ENCODE data around the gene ATP4A. TPM values are rescaled to one million over a fixed set of nuclear protein-coding genes. Genes with fewer than 3 reads are reported as not detected.

ATP4A gene
- total RNA-seq = not detected in 2 replicates

DNA sequence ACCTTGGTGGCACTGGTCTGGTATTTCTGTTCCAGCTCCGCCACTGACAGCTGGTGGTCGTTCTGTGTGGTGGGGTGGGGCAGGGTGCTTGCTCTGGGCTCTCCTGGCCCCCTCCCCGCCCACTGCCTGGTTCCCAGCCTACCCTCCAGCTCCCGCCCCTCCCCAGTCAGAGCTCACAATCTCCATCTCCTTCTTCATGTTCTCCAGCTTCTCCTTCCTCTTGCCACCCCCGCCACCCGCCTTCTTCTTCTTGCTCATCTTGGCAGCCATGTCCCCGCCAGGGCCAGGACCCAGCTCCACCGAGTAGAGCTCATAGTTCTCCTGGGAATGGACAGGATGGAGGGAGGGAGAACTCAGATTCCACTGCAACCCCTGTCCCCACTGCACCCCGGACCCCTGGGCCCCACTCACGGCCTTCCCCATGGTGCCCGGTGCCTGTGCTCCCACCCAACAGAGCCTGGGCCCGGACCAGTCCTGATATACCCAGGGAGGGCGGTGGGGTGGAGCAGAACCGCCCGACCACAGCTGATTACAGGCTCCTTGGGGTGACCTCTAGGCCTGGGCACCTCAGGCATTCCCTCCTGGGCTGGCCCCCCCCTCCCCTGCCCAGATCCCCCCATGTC is at the start of gene ATP4A:
Gene ATP4A (minus strand): TSS at position 452 of the 623 bp plus-strand sequence. CDS start 29 bp downstream, at position 423.

DNA sequence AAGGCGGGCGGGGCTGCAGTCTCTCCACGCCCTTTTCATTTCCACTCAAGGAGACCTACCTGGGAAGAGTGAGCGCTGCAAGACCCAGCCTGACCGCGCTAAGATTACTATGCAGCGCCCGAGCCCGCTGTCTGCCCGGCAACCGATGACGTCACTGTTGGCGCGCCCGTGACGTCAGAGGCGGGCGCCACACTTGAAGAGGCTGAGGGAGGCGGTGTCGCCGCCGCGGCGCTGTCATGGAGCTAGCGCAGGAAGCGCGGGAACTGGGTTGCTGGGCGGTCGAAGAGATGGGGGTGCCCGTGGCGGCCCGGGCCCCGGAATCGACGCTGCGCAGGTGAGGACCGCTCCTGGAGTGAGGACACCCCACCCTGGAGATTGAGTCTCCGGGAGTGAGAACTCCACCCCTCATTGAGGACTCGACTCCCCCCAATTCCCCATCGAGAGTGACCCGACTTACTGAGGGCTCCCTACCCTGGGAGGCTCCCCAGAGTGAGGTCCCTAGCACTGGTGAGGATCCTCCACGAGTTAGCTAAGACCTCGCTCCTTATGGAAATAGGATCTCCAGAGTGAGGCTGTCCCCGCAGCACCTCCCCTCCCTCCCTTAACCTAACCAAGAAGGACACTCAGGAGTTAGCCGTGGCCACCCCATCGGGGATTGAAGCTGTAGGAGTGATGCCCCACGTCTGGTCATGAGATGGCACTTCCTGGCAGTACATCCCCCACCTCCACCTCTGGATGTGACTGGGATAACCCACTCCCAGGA is 49.3 kb upstream of the ATP4A start, which contains the start of gene HAUS5:
Gene HAUS5 (plus strand): TSS at position 177 of the 763 bp plus-strand sequence. CDS start 60 bp downstream, at position 237.

DNA sequence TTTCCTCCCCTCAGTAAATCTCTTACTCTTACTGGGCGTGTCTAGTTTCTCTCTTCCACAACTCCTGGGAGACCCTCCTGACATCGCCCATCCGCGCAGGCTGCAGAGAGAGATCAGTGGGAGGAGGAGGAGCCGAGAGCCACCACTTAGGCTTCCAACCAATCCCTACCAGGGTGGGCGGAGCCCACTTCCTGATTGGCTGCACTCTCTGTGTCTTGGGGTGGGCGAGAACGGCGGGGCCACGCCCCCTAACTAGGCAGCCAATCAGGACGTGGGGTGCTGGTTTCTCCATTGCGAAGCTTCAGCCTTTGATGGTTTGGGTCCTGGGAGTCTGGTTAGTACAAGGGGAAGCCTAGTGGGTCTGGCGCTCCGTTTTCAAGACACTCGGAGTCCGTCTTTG is 22.4 kb upstream of the ATP4A start, which contains the start of gene PMIS2:
Gene PMIS2 (plus strand): TSS at position 326 of the 400 bp plus-strand sequence. CDS start 87 bp downstream, outside the sequence.

DNA sequence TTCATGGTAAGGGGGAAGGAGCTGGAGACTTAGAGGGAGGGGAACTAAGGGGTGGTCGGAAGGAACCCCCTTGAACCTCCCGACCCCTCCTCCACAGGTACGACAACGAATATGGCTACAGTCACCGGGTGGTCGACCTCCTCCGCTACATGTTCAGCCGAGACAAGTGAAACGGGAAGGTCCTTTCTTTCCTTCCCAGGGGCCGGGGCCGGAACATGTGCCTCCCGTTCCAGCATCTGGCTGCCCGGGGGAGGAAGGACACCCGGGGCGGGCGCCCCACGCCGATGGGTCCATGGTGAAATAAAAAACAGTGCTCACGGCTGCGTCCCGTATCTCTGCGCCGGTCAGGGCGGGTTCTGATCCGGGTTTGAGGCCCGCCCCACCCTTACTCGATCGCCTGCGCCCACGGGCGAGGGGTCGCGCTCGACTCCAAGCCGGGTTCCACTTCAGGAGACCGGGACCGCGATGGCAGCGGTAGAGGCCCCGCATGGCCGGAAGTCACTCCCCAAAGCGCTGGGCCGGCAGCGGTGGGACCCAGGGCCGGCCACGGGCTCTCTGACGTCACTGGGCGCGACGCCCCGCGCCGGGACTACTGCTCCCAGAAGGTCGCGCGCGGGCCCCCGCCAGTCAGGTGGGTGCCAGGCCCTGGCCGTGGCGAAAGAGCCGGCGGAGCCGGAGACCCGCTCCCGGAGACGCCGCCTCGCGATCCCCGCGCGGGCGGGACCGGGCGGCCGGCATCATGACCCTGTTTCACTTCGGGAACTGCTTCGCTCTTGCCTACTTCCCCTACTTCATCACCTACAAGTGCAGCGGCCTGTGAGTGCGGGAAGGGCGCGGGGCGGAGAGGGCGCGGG is 18.2 kb downstream of the ATP4A start, which contains the start of gene TMEM147:
Gene TMEM147 (plus strand): TSS at position 626 of the 854 bp plus-strand sequence. CDS start 114 bp downstream, at position 740.

DNA sequence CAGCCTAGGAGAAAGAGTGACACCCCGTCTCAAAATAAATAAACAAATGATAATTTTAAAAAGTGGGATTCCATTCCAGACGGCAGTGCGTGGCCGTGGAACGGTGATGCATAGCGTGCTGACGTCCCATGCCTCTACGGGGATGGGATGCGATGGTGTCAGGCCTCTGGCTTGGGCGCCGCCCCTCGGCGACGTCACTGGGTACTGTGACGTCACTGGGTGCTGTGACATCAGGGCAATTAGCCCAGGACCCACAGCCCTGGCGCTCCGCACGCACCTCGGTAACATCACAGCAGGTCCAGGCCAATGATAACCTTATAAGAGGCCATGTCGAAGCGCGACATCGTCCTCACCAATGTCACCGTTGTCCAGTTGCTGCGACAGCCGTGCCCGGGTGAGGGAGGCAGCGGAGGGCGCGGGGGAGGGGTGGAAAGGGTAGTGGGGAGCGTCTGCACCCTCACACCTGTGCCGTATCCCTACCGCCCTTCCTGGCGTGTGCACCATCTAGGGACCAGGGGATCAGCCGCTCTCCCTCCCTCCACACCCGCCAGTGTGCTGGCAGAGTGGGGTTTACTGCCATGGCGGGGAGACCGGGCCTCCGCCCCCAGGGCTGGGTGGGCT is 30.1 kb downstream of the ATP4A start, which contains the start of gene GAPDHS:
Gene GAPDHS (plus strand): TSS at position 256 of the 621 bp plus-strand sequence. CDS start 72 bp downstream, at position 328.

DNA sequence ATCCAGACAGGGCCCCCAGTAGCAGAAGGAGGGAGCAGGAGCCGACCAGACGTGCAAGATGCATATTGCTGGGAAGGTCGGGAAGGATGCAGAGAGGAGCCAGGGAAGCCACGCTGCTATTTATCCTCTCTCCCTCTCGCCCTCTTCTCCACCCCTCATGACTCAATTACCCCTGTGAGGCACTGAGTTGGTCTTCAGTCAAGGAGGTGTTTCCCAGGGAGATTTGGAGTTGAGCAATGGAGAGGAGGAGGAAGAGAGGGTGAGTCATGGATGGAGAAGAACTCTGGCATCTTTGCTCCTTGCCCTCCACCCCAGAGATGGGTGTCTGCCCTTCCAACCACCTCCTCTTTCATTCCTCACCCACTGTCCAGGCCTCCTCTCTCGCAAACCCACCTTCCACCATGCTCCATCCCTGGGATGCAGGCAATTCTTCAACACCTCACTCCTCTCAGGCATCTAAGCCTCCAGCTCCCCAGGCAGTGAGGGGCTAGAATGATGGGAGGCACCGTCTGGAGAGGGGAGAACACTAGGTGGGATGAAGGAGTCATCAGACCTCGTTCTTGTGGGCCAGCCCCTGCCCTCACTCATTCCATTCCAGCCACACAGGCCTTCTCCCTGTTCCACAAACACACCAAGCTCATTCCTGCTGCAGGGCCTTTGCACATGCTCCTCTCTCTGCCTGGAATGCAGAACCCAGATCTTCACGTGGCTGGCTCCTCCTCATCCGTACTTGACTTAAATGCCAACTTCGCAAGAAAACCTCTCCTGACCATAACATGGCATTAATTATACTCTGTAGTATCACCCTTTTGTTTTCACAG is 35.0 kb downstream of the ATP4A start, which contains the start of gene SBSN:
Gene SBSN (minus strand): TSS at position 94 of the 821 bp plus-strand sequence. CDS start 30 bp downstream, at position 64.

DNA sequence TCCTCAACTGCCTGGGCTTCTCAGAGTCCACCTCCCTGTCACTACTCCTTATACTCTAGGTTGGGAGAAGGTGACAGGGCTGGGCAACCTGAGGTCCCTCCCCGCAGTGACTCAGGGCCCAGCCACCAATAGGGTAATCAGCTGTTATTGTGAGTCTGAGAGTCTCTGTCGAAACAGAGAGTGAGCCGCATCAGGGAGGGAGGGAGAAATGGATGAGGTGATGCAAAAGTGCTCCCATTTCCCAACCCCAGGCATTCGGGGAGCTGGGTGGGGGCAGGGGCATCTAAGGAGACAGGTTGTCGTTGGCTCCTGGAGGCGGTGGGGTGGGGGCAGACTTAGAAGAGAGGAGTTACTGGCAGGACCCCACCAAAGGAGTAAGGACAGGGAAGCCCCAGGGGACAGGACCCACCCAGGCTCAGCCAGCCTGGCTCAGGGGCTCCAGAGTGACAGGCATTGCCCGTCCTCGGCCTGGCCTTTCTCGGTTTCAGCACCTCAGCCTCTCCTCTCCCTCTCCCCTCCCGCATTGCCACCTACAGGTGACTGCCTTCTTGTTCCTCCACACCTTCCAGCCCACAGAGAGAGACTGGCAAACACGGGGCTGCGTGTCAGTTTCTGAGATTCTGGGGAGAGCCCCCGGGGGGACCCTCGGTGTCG is 49.7 kb downstream of the ATP4A start, which contains the start of gene DMKN:
Gene DMKN (minus strand): TSS at position 22 of the 654 bp plus-strand sequence. CDS start 174 bp downstream, outside the sequence.

Other genes with a start within 250 kb of the ATP4A start
- 2.2 and 4.4 TPM in 2 replicates for gene CD22, start 234.5 kb downstream of the ATP4A start, total RNA-seq
- gene FFAR1, start 215.8 kb downstream of the ATP4A start, total RNA-seq = not detected in 2 replicates
- 0.19 TPM in 1 of 2 replicates, not detected in the other for gene FFAR3, start 205.2 kb downstream of the ATP4A start, total RNA-seq
- not detected in 2 replicates for gene GPR42, start 192.6 kb downstream of the ATP4A start, total RNA-seq
- gene FFAR2, start 115.4 kb downstream of the ATP4A start, total RNA-seq = not detected in 2 replicates
- not detected in 2 replicates for gene KRTDAP, start 73.2 kb downstream of the ATP4A start, total RNA-seq
- gene DMKN, start 50.0 kb downstream of the ATP4A start, total RNA-seq = 9.1 and 10.6 TPM in 2 replicates
- gene SBSN, start 35.3 kb downstream of the ATP4A start, total RNA-seq = 22.7 and 28.3 TPM in 2 replicates
- not detected in 2 replicates for gene GAPDHS, start 30.2 kb downstream of the ATP4A start, total RNA-seq
- 60.7 and 79.1 TPM in 2 replicates for gene TMEM147, start 18.0 kb downstream of the ATP4A start, total RNA-seq
- gene PMIS2, start 22.5 kb upstream of the ATP4A start, total RNA-seq = not detected in 2 replicates
- gene HAUS5, start 49.1 kb upstream of the ATP4A start, total RNA-seq = 2.8 and 3.6 TPM in 2 replicates
- gene RBM42, start 65.4 kb upstream of the ATP4A start, total RNA-seq = 59.5 and 62.7 TPM in 2 replicates
- gene ETV2, start 78.1 kb upstream of the ATP4A start, total RNA-seq = 0.88 and 1.2 TPM in 2 replicates
- gene COX6B1, start 84.7 kb upstream of the ATP4A start, total RNA-seq = 457 and 613 TPM in 2 replicates
- 0.24 TPM in 1 of 2 replicates, not detected in the other for gene UPK1A, start 102.9 kb upstream of the ATP4A start, total RNA-seq
- gene ZBTB32, start 140.9 kb upstream of the ATP4A start, total RNA-seq = not detected in 2 replicates
- 12.6 and 13.1 TPM in 2 replicates for gene KMT2B, start 154.3 kb upstream of the ATP4A start, total RNA-seq
- 0.37 and 9.8 TPM in 2 replicates for gene IGFLR1, start 178.8 kb upstream of the ATP4A start, total RNA-seq
- gene U2AF1L4, start 181.8 kb upstream of the ATP4A start, total RNA-seq = 2.0 and 4.4 TPM in 2 replicates
- gene PSENEN, start 182.0 kb upstream of the ATP4A start, total RNA-seq = 33.8 and 46.2 TPM in 2 replicates
- gene LIN37, start 184.9 kb upstream of the ATP4A start, total RNA-seq = 8.1 and 9.4 TPM in 2 replicates
- 140 and 169 TPM in 2 replicates for gene HSPB6, start 193.4 kb upstream of the ATP4A start, total RNA-seq
- 6.1 and 6.7 TPM in 2 replicates for gene PROSER3, start 194.5 kb upstream of the ATP4A start, total RNA-seq
- gene ARHGAP33, start 211.9 kb upstream of the ATP4A start, total RNA-seq = 0.44 and 2.0 TPM in 2 replicates
- gene PRODH2, start 249.2 kb upstream of the ATP4A start, total RNA-seq = not detected in 2 replicates

All from cardiac ventricle fibroblast (primary cell).